Trophoblast cell (in vitro differentiated cells and primary cell): Measurements from ENCODE around the gene GTF2A2.
A peak's percentile ranks its signal among the peaks of the same experiment; 100 is the strongest.

Experiments used
- DNase-seq, 2 donors: peaks; one replicate each; pipeline ENCODE4 v3.0.0-alpha.2; 2016
- H2AFZ ChIP-seq: 2 replicates; pipeline ENCODE4 v1.6.1; 2013; ENCODE audit warnings: low read length, moderate library complexity, mild to moderate bottlenecking; ENCODE audit not compliant: insufficient read depth, poor library complexity
- H2AK5ac ChIP-seq: 2 replicates; pipeline ENCODE4 v1.6.1; 2013; ENCODE audit warnings: mild to moderate bottlenecking, low read length
- H2BK120ac ChIP-seq: 2 replicates; pipeline ENCODE4 v1.6.1; 2013; ENCODE audit warnings: low read length, mild to moderate bottlenecking, moderate library complexity; ENCODE audit not compliant: insufficient read depth, poor library complexity
- H2BK12ac ChIP-seq: 2 replicates; pipeline ENCODE4 v1.6.1; 2013; ENCODE audit warnings: mild to moderate bottlenecking, low read length, moderate library complexity
- H2BK5ac ChIP-seq: 2 replicates; pipeline ENCODE4 v1.6.1; 2013; ENCODE audit warnings: low read length, low read depth, moderate library complexity, mild to moderate bottlenecking; ENCODE audit not compliant: poor library complexity
- H3K14ac ChIP-seq: 2 replicates; pipeline ENCODE4 v1.6.1; 2013; ENCODE audit warnings: mild to moderate bottlenecking, low read length
- H3K18ac ChIP-seq: 2 replicates; pipeline ENCODE4 v1.6.1; 2013; ENCODE audit warnings: mild to moderate bottlenecking, low read length
- H3K23ac ChIP-seq: 2 replicates; pipeline ENCODE4 v1.6.1; 2013; ENCODE audit warnings: low read length
- H3K27ac ChIP-seq: 2 replicates; pipeline ENCODE4 v1.5.1; 2013; ENCODE audit warnings: low read depth, mild to moderate bottlenecking, inconsistent platforms, low read length, moderate library complexity
- H3K27me3 ChIP-seq: 2 replicates; pipeline ENCODE4 v1.6.1; 2013; ENCODE audit warnings: inconsistent platforms, mild to moderate bottlenecking, low read length, moderate library complexity; ENCODE audit not compliant: insufficient read depth
- H3K36me3 ChIP-seq, 2 experiments: 1 replicate in 1 of 2; 2 replicates in 1 of 2; pipeline ENCODE4 v1.6.1; 2013; ENCODE audit warnings: low read length in 2 of 2, mild to moderate bottlenecking in 2 of 2, moderate library complexity in 1 of 2; ENCODE audit not compliant: insufficient read depth in 2 of 2, control insufficient read depth in 1 of 2
- H3K4ac ChIP-seq: 2 replicates; pipeline ENCODE4 v1.6.1; 2013; ENCODE audit warnings: low read depth, mild to moderate bottlenecking, low read length, moderate library complexity
- H3K4me1 ChIP-seq, 2 experiments: 1 replicate in 1 of 2; 2 replicates in 1 of 2; pipeline ENCODE4 v1.6.1; 2013; ENCODE audit warnings: low read length in 2 of 2, mild to moderate bottlenecking in 2 of 2, moderate library complexity in 1 of 2; ENCODE audit not compliant: insufficient read depth in 2 of 2, control insufficient read depth in 1 of 2
- H3K4me2 ChIP-seq: 2 replicates; pipeline ENCODE4 v1.6.1; 2013; ENCODE audit warnings: inconsistent platforms, mild to moderate bottlenecking, low read length, moderate library complexity
- H3K4me3 ChIP-seq: 2 replicates; pipeline ENCODE4 v1.5.1; 2013; ENCODE audit warnings: mild to moderate bottlenecking, low read depth, low read length, inconsistent platforms
- H3K79me1 ChIP-seq: one replicate; pipeline ENCODE4 v1.6.1; 2013; ENCODE audit warnings: low read length
- H3K79me2 ChIP-seq: 2 replicates; pipeline ENCODE4 v1.6.1; 2013; ENCODE audit warnings: low read length, mild to moderate bottlenecking; ENCODE audit not compliant: control insufficient read depth, insufficient read depth, poor library complexity
- H3K9ac ChIP-seq: 2 replicates; pipeline ENCODE4 v1.6.1; 2013; ENCODE audit warnings: mild to moderate bottlenecking, low read length
- H3K9me3 ChIP-seq: 2 replicates; pipeline ENCODE4 v1.6.1; 2013; ENCODE audit warnings: low read depth, mild to moderate bottlenecking, control low read depth, inconsistent platforms, low read length; ENCODE audit not compliant: insufficient read depth
- H4K12ac ChIP-seq: 2 replicates; pipeline ENCODE4 v1.6.1; 2013; ENCODE audit warnings: low read depth, mild to moderate bottlenecking, low read length, moderate library complexity
- H4K8ac ChIP-seq: 2 replicates; pipeline ENCODE4 v1.6.1; 2013; ENCODE audit warnings: low read depth, mild to moderate bottlenecking, low read length, moderate library complexity
- H4K91ac ChIP-seq: one replicate; pipeline ENCODE4 v1.6.1; 2013; ENCODE audit warnings: low read depth, mild to moderate bottlenecking, low read length, moderate library complexity
- WGBS: extraction: QIAGEN DNeasy Blood & Tissue Kit; methylation state at CpG from one replicate; pipeline ENCODE4 v1.1.7; 2013; ENCODE audit warnings: missing lambda C conversion rate; ENCODE audit not compliant: insufficient read length, insufficient coverage; ENCODE audit errors: extremely low coverage; 5-methylcytosine and 5-hydroxymethylcytosine counted together

The GTF2A2 gene

GRCh38 chr15:59680346-59680745 lies 23.0 kb upstream of the GTF2A2 start:
- no peak overlapping the region for H4K12ac ChIP-seq
- no peaks in the 10 kb centered on the region for H3K79me1 ChIP-seq
- no peak for DNase-seq
- H2BK5ac ChIP-seq, result no peak overlapping the region
- H2AFZ ChIP-seq, result no peak overlapping the region
- no peaks in the 10 kb centered on the region for H3K27me3 ChIP-seq
- H3K9ac ChIP-seq, result no peak overlapping the region
- no peak overlapping the region for H3K27ac ChIP-seq
- no peak overlapping the region for H3K4me3 ChIP-seq
- H3K4me1 ChIP-seq, result no peaks in the 10 kb centered on the region
- WGBS, result no CpG with 5 or more reads among the region's 6 CpGs
- H3K4me2 ChIP-seq, result no peak overlapping the region
- no peak overlapping the region for H3K4ac ChIP-seq
- H3K14ac ChIP-seq, result no peak overlapping the region
- no peak overlapping the region for H2BK12ac ChIP-seq
- no peak overlapping the region for H3K23ac ChIP-seq
- H3K79me2 ChIP-seq, result peaks cover 3% of the 10 kb centered on the region
- no peak overlapping the region for H4K91ac ChIP-seq
- H3K18ac ChIP-seq, result no peak overlapping the region
- H2BK120ac ChIP-seq, result no peak overlapping the region
- H2AK5ac ChIP-seq, result no peak overlapping the region
- H3K9me3 ChIP-seq, result no peaks in the 10 kb centered on the region
- H3K36me3 ChIP-seq, result peaks cover 23 to 33% of the 10 kb centered on the region in 2 experiments
- H4K8ac ChIP-seq, result no peak overlapping the region

GRCh38 chr15:59678620-59679019 lies 21.3 kb upstream of the GTF2A2 start:
- DNase-seq, result no peak
- Histone ChIP-seq H3K27ac (no peak overlapping the region), H3K4me3 (no peak overlapping the region), H3K79me2 (no peaks in the 10 kb centered on the region), H3K4me2 (no peak overlapping the region), H3K4ac (no peak overlapping the region), H3K79me1 (no peaks in the 10 kb centered on the region), H3K9me3 (no peaks in the 10 kb centered on the region), H4K91ac (no peak overlapping the region), H4K12ac (no peak overlapping the region), H2BK12ac (no peak overlapping the region), H3K4me1 (no peaks in the 10 kb centered on the region), H3K18ac (no peak overlapping the region), H3K27me3 (no peaks in the 10 kb centered on the region), H2BK5ac (no peak overlapping the region), H2AFZ (no peak overlapping the region), H3K36me3 (peaks cover 27 to 41% of the 10 kb centered on the region in 2 experiments), H2AK5ac (no peak overlapping the region), H3K9ac (no peak overlapping the region), H3K23ac (no peak overlapping the region), H4K8ac (no peak overlapping the region), H2BK120ac (no peak overlapping the region), H3K14ac (no peak overlapping the region)
- WGBS, result no CpG with 5 or more reads among the region's 1 CpG

GRCh38 chr15:59678172-59678571 lies 20.9 kb upstream of the GTF2A2 start:
- Histone ChIP-seq H3K27ac (no peak overlapping the region), H3K79me2 (no peaks in the 10 kb centered on the region), H3K14ac (no peak overlapping the region), H3K9ac (no peak overlapping the region), H3K4me3 (no peak overlapping the region), H2BK5ac (no peak overlapping the region), H4K8ac (no peak overlapping the region), H2AK5ac (no peak overlapping the region), H3K18ac (no peak overlapping the region), H2BK12ac (no peak overlapping the region), H3K36me3 (peaks cover 32 to 46% of the 10 kb centered on the region in 2 experiments), H3K4me1 (no peaks in the 10 kb centered on the region), H2BK120ac (no peak overlapping the region), H3K79me1 (no peaks in the 10 kb centered on the region), H4K91ac (no peak overlapping the region), H3K4ac (no peak overlapping the region), H3K9me3 (no peaks in the 10 kb centered on the region), H3K27me3 (no peaks in the 10 kb centered on the region), H2AFZ (no peak overlapping the region), H3K4me2 (no peak overlapping the region), H4K12ac (no peak overlapping the region), H3K23ac (no peak overlapping the region)
- DNase-seq, result no peak
- no CpG with 5 or more reads among the region's 1 CpG for WGBS

- H3K4ac ChIP-seq, result no peak overlapping the region
- no peak overlapping the region for H3K14ac ChIP-seq
- H2BK12ac ChIP-seq, result no peak overlapping the region
Observed at GRCh38 chr15:59676565-59676964, 19.2 kb upstream of the GTF2A2 start.

More at GRCh38 chr15:59676565-59676964, 19.2 kb upstream of the GTF2A2 start:
- Histone ChIP-seq H3K9me3 (no peaks in the 10 kb centered on the region), H3K4me3 (no peak overlapping the region), H3K27ac (no peak overlapping the region), H3K79me1 (no peaks in the 10 kb centered on the region), H3K9ac (no peak overlapping the region), H3K36me3 (peaks cover 37 to 51% of the 10 kb centered on the region in 2 experiments), H4K12ac (no peak overlapping the region), H3K4me1 (no peaks in the 10 kb centered on the region), H2AK5ac (no peak overlapping the region), H4K8ac (no peak overlapping the region), H3K18ac (peak overlapping the region; percentile 5), H3K27me3 (no peaks in the 10 kb centered on the region), H2BK5ac (no peak overlapping the region), H3K23ac (no peak overlapping the region), H2AFZ (no peak overlapping the region), H3K4me2 (no peak overlapping the region), H4K91ac (no peak overlapping the region), H3K79me2 (no peaks in the 10 kb centered on the region), H2BK120ac (no peak overlapping the region)
- WGBS, result no CpG with 5 or more reads among the region's 23 CpGs
- DNase-seq, result no peak
